GM18498 (cell line): Measurements from ENCODE around the gene POU2F1.

Source experiments
- ATAC-seq: cut with Tn5 transposase; IDR thresholded peaks from one replicate; pipeline ENCODE4 v1.9.1; 2021; ENCODE audit warnings: mild to moderate bottlenecking, moderate library complexity; ENCODE audit not compliant: unreplicated experiment

Gene POU2F1

DNA sequence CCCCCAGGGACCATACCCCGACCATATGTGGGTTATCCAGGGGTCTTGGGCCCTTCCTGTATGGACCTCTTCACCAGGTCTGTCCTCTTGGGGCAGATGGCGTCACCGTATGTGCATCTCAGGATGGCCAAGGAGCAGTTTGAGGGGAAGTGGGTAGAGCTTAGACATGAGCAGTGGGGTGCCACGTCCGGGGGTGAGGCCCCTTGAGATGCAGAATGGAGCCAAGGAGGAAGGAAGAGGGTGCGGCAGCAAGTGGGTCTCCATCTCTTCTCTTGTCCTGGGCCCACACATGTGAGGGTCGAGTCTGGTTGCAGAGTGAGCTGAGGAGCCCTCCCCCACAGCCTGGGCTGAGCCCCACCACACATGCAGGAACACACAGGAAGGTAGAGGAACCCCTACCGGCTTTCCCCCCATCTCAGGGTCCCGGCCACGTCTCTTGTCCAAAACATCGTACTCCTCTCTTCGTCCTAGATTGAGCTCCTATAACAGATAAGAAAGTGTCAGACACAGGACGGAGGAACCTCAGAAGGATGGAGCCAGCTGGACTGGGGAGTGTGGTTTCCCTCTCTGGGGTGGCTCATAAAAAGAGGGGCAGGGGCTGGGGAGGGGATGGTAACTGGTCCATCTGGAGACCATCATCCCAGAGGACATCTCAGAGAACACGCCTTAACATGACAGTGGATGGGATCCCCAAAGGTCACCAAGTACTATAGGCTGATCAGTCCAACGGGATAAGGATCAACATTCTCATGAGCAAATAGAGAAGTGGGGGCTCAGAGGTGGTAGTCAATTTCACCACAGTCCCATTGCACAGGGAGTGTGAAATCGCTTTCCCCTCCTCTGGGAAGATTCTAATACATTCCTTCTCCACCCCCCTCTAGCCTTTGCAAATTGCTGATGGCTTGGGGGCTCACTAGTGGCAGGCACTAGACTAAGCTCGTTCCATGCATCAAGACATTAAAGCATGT, 217.8 kb downstream of the POU2F1 start:
- ATAC-seq: no peak

DNA sequence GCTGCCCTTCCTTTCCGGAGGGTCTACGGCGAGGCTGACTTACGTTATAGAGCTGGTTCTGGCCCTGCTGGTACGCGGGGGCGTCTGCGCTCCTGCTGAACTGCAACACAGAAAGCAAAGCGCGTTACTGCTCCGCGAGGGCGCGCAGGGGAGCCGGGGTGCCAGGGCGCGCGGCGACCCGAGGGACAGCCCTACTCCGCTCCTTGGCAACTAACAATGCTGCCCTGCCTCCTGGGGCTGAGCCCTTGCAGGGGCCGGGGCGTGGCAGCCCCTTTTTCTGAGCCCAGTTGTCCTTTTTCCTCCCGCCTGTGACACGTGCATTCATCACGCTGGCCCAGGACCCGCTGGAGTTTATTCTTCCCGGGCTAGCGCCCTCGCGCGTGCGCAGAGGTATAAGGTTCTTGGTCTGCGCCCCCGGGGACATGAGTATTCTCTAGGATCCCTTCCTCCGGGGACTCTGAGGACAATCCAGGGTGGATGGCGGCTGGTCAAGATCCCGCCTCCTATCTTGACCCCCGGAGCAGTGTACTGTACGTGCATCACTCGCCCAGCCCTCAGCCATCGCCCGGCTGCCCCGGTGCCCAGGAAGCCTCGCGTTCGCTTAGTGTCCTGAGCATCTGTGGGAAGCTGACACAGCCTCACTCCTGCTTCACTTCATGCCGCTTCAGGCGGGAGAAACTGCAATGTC, 218.8 kb downstream of the POU2F1 start:
- no peak for ATAC-seq

DNA sequence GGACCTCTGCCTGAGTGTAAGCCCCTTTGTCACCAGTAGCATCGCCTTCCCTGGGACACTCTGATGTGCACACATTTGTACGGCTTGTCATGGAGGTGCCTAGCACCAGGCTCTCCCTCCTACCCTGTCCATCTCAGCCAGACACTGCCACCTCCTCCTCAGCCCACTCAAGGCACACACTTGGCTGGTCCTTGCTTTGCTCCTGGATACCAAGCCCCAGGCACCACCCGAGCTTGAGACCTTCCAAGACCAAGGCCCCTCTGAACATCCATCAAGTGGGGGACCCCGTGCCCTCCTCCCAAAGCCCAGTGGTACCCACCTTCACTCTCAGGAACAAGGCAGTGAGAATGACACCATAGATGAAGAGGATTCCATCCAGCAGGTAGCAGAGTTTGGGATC, 219.7 kb downstream of the POU2F1 start:
- no peak for ATAC-seq

- ATAC-seq: no peak
Measured at GRCh38 chr1:167440776-167441175, 220.1 kb downstream of the POU2F1 start.

DNA sequence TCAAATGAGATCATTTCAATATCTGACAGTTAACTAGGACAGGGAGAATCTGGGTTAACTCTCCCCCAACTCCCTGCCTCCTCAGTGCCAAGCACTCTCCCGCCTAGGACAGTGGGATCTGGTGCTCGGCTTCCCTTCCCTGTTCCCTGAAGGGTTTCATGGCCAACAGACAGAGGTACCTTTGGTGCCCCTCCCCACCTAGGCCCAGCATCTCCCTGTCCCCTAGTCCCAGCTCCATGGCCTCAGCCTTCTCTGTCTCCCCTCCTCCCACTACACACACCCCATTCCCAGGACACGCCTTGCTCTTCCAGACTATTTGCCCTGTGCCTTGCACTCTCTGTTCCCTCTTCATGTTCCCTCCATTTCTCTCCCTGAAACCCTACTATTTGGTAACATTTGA, 220.5 kb downstream of the POU2F1 start:
- ATAC-seq: no peak

DNA sequence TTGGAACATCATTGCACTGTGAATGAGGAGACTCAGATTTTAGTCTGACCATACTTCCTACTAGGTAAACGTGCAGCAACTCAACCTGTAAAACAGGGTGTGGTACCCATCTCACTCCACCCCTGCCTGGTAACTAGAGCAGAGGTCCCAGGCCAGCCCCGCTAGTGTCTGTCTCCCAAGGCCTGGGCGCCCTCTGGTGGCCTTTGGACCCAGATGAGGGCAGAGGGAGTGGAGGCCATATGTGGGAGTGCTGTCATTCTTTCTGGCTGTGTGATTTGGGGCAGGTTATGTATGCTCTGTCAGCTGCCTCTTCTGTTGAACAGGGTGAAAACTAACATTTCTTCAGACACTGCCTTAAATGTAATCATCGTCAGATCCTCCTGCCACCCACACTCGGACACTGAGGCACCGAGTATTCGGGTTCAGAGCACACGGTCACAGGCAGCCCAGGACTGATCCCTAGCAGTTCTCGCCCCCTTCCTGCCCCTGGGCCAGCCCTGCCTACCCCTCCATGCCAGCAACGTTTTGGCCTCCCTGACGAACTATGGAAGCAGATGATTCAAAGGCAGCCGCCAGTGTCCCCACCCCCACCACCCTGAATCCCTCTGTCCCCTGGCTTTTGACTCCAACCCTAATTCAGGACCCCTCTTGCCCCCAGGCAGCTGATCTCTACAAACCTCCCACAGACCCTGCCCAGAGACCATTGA, 221.6 kb downstream of the POU2F1 start:
- ATAC-seq: peak; percentile 88

DNA sequence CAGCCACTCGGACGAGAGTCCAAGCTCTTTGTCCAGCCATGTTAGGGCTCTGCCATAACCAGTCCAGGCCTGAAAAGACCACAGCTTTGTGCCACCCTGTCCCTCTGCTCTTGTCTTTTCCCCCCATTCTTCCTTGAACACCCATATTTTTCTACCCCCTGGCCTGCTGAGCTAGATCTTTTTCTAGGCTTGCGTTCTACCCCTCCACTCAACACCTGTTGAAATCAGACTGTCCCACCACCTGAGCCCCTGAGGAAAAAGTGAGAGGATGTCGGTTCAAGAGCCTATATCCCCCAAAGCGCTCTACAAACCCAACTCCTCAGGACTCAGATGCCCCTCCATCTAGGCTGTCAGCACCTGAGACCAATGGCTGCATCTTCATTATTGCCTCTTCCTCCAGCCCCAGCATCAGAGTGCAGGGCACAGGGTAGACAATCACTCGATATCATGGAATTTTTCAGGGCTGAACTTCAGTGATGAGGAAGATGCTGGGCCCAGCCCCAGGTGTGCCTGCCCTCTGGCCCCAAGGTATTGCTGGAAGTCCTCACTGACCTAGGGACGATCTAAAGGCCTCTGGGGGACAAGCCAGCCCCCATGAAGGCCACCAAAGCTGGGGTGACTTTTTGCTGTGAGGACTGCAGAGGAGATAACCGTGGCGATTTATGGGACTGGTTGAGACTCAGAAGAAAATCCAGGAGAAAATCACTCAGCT, 222.3 kb downstream of the POU2F1 start:
- ATAC-seq: no peak

GRCh38 chr1:167443757-167444156, 223.1 kb downstream of the POU2F1 start:
- ATAC-seq: no peak

DNA sequence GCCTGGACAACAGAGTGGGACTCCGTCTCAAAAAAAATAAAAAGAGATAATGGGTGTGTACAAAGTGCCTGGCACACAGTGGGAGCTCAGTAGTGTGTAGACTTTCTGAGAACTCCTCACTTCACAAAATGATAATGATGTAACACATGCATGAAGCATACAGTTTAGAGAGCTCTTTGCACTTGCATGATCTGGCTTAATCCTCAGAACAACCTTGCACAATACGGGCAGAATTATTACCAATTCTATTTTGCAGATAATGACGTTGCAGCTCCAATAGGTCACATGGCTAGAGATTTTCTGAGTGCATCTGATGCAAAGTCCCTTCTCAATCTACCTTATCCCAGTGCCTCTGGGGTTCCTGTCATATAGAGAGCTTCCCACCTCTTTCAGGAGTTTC, 226.3 kb downstream of the POU2F1 start:
- ATAC-seq: no peak

- peak; percentile 68 for ATAC-seq
Measured at GRCh38 chr1:167447521-167448136, 226.9 kb downstream of the POU2F1 start.

DNA sequence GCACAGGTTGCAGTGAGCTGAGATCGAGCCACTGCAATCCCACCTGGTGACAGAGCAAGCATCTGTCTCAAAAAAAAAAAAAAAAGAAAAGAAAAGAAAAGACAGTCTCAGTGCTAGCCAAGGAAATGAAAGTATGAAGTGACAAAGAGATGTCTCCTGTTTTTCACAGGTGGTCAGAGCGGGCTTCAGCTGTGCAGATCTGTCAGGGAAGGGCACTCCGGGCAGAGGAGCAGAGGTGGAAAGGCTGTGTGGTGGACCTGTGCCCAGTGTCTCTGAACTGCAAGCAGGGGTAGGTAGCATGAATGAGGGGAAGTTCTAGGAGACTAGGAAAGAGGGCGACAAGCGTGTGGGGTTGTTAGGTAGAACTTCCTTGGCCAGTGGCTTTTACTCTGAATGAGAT, 230.2 kb downstream of the POU2F1 start:
- no peak for ATAC-seq

GRCh38 chr1:167452483-167452882, 231.8 kb downstream of the POU2F1 start:
- no peak for ATAC-seq

DNA sequence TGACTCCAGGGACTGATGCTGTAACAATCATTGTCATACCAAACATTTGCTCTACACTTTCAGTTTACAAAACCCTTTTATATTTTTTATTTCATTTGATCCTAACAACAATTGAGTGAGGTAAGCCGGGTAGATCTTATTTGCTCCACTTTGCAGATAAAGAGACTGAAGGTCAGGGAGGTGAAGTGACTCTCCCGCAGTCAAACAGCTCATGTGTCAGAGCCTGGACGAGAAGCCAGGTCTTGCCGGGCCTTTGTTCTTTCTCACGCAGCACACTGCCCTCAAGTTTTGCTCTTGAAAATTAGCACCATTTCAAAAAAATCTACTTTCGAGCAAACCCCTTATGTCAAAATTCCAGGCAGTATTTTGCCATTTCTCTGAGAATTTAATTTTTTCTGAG, 232.4 kb downstream of the POU2F1 start:
- ATAC-seq: no peak

DNA sequence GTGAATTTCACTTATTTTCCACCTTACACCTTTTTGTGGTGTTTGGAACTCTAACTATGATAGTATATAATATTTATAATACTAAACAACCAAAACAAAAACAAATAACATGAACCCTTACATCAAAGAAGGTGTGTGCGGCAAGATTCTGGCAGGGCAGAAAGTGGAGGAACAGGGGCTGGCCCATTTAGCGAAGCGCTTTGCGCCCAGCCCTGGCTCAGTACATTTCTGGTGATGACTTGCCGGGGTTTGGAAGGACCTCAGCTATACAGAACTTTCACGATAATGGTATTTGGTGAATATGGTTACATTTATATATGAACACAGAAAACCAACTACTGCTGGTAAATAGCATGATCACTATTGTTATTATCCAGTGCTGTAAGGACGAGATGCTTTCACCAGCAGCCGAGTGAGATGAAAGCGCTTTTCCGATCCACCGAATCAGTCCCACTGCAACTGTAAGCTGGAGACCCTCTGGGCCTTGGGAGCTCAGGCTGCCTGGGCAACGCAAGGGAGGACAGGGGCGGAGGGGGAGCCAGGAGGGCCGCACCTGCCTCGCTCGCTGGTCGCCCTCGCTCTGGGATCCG, 233.7 kb downstream of the POU2F1 start:
- ATAC-seq: no peak

- peak; percentile 71 for ATAC-seq
Measured at GRCh38 chr1:167454894-167455785, 234.5 kb downstream of the POU2F1 start.

DNA sequence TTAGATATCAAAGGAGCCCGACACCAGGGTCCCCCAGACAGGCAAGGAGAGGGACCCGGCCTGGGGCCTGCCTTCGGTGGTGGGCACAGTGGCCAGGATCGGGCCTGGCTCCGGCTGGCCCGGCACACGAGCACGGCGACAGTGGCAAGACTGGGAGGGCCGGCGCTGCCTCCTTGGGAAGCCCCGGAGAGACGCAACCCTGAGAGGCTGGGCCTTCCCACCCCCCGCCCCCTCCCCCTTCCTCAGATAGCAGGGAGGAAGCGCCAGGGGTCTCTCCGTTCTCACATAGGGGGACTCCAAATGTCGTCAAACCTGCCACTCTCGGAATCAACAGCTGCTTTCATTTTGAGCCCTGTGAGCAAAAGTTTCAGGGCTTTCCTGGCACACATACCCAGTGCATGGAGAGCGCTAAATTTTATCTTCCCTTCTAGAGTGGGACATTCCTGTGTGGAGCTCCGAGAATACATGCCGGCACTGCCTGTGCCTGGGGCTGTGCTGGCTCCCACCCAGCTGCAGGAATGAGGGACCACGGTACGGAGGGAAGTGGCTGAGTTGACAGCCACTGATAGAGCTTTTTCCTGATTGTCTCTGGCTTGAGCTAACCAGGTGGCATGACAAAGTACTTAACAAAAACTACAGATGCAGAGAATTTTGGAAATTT, 235.2 kb downstream of the POU2F1 start:
- ATAC-seq: peak; percentile 38

GRCh38 chr1:167456524-167456923, 235.8 kb downstream of the POU2F1 start:
- ATAC-seq: no peak

DNA sequence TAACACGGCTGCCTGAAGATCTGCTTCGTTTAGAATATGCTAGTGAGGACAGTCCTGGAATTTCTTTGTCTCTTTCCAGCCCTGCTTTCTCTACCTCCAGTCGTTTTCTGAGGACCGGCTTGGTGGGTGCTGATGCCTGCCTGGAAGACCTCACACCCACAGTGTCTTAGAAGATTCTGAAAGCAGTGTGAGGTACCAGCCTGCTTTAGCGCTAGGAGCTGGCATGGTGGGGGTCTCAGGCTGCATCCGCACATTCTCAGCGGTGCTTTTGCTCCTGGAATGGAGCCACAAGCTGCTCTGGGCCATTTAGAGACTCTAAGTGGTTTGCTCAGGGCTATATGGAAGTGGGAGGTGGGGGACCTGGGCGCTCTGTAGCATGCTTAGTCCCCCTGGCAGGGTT, 236.2 kb downstream of the POU2F1 start:
- ATAC-seq: no peak
